GM23338 (cell line): ENCODE measurements around the gene RHOH.

Source experiments
- CTCF ChIP-seq, 2 experiments: fragments of 200-600 bp in 1 of 2; sonication (generic) in 1 of 2; conservative IDR thresholded peaks; 2 replicates each; pipeline versions ENCODE4 v1.5.1 to v1.6.1; 2016 to 2017; ENCODE audit warnings: antibody characterized with exemption in 2 of 2, low read depth in 2 of 2, mild to moderate bottlenecking in 2 of 2, moderate library complexity in 1 of 2
- EZH2phosphoT487 ChIP-seq: fragments of 200-600 bp; sonication (generic); IDR thresholded peaks from one replicate; pipeline ENCODE4 v1.8.1; 2018; ENCODE audit warnings: antibody characterized with exemption; ENCODE audit not compliant: unreplicated experiment
- POLR2AphosphoS5 ChIP-seq: IDR thresholded peaks from 2 replicates; pipeline ENCODE4 v1.6.1; 2016; ENCODE audit warnings: antibody characterized with exemption, low read depth

GRCh38 chr4:40179360-40179759 is 17.5 kb upstream of the RHOH start:
- TF ChIP-seq CTCF (conservative IDR thresholded peaks at IDR 0.05; ENCODE audit: low read depth in 2 of 2) = no peak
- no peak for TF ChIP-seq EZH2phosphoT487
- no peak for TF ChIP-seq POLR2AphosphoS5
